GM19025 (cell line): ENCODE measurements around the gene HAVCR2.
"Not testable (repeated sequence)": the region's sequence is repeated elsewhere in the genome, so short reads cannot be mapped to it uniquely, and the experiment has no call there.

Experiments
- ATAC-seq: cut with Tn5 transposase; IDR thresholded peaks from one replicate; pipeline ENCODE4 v1.9.1; 2021; ENCODE audit warnings: mild to moderate bottlenecking, low read depth, moderate library complexity; ENCODE audit not compliant: unreplicated experiment

Gene HAVCR2

GRCh38 chr5:157100140-157100679 lies 8.6 kb downstream of the HAVCR2 start:
- ATAC-seq, result no peak

DNA sequence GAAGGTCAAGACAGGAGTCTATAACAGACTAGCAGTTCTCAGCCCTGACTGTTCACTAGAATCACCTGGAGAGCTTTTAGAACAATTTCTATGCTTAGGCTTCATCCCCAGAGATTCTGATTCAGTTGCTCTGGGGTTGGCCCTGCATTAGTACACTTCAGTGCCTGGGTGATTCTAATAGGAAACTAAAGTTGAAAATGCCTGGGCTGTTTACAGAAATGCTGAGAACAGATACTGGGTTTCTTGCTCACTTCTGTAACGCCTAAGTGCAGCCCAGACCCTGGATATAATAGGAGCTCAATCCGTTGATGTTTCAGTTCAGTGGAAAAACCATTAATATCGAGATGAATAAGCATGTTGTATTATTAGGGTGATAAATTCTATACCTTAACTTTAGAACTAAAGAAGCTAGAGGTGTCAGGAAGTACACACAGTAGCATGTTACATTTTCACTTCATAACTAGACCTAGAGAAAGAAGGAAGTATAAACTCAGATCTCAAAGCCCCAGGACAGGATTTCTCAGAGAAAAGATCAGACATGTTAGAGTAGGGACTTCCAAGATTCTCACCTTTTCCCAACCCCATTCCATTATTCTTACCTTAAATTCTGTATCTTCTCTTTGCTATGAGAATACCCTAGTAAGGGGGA lies 20.4 kb downstream of the HAVCR2 start:
- no peak for ATAC-seq

DNA sequence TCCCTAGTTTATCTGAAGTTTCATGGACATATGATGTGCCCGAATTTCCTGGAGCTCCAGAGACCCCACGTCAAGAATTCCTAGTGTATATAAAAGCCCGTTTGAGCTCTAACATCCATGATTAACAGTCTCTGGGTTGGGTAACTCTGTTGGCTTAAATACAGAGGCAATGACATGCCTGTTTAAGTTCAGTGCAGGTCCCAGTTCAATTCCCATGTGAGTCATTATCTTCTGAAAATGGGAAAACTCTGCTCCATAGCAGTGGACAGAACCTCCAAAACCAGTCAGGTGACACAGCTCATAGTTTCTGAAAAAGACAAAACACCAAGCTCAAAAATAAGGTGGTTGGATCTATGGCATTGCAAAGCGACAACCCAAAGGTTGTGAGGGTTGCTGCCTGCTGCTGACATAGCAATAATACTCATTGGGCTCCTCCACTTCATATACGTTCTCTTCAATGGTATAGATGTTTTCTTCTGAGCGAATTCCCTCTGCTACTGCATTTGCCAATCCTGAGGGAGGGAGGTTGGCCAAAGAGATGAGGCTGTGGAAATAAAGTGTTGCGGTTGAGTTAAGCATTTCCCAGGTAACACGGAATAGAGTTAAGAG lies 22.0 kb downstream of the HAVCR2 start:
- ATAC-seq, result no peak

DNA sequence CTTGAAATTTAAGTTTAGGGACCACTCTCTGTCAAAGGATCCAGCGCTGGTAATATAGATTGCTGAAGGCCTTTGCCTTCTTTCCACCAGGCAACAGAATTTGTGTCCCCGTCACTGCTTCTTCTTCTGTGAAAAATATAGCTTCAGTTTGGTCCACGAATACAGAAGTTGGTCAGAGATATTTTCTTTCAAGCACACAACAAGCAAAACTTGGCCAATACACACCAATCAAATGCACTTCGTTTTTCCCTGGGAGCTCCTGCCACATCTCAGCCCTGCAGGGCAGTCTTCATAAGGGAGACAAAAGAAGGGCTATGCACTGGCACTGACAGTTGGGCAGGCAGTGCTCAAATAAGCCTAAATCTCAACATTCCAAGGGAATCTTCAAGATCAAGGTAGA lies 22.9 kb downstream of the HAVCR2 start:
- no peak for ATAC-seq

- no peak for ATAC-seq
Observed at GRCh38 chr5:157080286-157080685, 28.6 kb downstream of the HAVCR2 start.

DNA sequence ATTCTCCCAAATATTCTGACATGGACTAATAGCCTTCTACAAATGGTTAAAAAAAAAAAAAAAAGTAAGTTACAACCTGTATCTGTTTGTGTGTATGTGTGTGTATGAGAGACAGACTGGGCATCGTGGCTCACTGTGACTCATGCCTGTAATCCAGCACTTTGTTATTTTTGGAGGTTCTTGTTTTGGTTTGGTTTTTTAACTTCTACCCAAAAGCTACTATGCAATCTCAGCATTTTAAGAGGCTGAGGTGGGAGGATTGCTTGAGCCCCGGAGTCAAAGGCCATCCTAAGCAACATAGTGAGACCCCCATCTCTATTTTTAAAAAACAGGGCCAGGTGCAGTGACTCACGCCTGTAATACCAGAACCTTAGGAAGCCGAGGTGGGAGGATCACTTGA lies 32.3 kb downstream of the HAVCR2 start:
- no peak for ATAC-seq

DNA sequence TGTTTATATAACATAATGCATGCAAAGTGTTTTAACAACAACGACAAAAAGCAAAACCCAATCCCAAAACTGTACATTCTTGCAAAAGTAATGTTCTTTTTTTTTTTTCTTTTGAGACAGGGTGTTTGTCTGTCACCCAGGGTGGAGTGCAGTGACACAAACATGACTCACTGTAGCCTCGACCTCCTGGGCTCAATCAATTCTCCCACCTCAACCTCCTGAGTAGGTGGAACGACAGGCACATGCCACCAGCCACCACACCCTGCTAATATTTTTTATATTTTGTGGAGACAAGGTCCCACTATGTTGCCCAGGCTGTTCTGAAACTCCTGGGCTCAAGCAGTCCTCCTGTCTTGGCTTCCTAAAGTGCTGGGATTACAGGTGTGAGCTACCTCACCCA lies 36.3 kb downstream of the HAVCR2 start:
- ATAC-seq, result no peak

- ATAC-seq, result no peak
Observed at GRCh38 chr5:157069949-157070348, 38.9 kb downstream of the HAVCR2 start.

DNA sequence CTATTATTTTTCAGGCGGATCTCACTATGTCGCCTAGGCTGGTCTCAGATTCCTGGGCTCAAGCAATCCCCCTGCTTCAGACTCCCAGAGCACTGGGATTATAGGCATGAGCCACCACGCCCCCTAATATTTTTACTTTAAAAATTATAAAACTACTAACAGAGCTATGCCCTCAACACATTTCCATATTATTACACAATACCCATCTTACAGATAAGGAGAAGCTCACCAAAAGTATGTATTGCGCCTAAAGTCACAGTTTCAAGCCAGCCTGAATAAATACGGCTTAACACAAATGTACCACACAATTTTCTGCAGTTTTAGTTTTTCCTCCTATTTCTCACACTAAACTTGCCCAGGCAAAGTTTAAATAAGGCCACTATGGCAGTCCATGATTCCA lies 40.1 kb downstream of the HAVCR2 start:
- ATAC-seq, result no peak

DNA sequence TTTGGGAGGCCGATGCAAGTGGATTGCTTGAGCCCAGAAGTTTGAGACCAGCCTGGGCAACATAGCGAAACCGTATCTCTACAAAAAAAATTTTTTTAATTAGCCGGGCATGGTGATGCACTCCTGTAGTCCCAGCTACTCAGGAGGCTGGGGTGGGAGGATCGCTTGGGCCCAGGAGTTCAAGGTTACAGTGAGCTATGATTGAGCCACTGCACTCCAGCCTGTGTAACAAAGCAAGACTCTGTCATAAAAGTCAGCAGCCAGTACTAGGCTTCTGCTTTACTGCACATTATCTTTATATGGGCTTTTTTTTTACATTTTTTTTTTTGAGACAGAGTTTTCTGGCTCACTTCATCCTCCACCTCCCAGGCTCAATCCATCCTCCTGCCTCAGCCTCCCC lies 40.5 kb downstream of the HAVCR2 start:
- ATAC-seq, result no peak

- no peak for ATAC-seq
Observed at GRCh38 chr5:157067005-157067404, 41.8 kb downstream of the HAVCR2 start.

DNA sequence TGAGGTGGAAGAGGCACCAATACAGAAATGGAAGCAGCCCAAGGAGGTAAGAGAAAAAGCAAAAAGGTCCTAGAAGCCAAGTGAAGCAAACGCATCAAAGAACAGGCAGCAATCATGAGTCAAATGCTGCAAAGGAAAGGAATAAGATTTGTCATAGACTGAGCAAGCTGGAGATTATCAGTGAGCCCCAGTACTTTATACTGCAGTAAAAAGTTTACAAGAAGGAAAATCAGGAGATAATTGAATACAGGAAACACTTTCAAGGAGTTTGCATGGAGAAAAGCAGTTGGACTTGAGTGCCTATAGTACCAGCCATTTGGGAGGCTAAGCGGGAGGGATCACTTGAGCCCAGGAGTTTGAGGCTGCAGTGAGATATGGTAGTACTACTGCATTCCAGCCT lies 42.8 kb downstream of the HAVCR2 start:
- no peak for ATAC-seq

- ATAC-seq, result no peak
Observed at GRCh38 chr5:157063776-157064430, 44.9 kb downstream of the HAVCR2 start.

GRCh38 chr5:157059891-157060290 lies 49.0 kb downstream of the HAVCR2 start:
- no peak for ATAC-seq

- no peak for ATAC-seq
Observed at GRCh38 chr5:157059093-157059539, 49.7 kb downstream of the HAVCR2 start, which contains the start of gene HAVCR1. HAVCR1 (minus strand) TSS chr5:157059116; CDS start chr5:157057943, 1,173 bp downstream.

DNA sequence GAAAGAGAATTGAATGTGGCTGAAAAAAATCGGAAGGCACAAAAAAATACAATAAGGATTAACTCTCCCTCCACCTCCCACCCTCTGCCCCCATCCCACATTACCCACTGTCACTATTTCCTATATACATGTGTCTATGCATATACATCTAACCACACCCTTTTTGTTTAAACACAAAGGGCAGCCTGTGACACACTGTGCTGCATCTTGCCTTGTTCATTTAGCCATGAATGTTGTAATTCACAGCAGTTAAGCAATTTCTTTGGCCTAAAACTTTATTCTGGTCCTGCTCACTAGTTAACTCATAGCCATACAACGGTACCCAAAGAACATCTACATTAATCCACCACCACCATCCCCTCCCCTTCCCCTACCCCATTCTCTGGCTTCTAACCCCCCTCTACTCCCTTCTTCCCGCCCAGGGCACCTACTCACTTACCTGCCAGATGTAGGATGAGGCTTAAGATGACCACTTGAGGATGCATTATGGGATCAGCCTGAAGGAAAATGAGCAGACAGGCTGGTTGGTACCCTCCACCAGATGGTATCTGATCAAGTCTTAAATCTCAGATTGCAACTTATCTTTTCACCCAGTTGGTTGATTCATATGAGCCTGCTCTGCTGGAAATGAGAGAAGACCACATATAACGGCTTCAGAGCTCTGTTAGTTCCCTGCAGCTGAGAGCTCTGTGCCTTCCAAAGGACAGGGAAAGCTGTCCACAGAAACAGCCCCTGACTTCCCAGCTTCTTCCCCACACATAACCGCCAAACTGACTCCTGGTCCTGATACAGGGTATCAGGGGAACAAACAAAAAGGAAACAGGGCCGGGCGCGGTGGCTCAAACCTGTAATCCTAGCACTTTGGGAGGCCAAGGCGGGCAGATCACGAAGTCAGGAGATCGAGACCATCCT lies 51.1 kb downstream of the HAVCR2 start:
- ATAC-seq, result no peak

GRCh38 chr5:157056848-157057247 lies 52.0 kb downstream of the HAVCR2 start:
- ATAC-seq, result not testable (repeated sequence)

DNA sequence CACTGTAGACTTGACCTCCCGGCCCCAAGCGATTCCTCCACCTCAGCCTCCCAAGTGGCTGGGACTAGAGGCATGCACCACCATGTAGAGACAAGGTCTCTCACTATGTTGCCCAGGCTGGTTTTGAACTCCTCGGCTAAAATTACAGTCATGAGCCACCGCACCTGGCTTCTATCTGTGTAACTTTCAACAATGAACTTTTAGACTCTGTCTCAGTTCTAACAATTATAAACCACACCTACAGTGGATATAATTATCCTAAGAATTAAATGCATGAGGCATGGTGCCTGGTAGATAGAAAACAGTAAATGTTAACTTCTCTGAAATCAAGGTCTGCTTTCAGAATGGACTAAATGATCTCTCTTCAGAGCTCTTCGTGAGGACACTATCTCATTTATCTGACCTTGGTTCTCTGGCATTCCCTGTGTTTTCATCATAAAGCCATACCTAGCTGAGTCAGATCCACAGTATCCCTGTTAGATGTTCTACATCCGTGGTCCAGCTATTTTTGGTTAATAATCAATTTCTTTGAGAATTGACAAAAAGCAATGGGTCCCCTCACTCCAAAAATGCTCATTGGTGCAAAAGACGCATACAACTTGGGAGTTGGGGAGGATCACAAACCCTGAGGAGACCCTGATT lies 57.1 kb downstream of the HAVCR2 start:
- no peak for ATAC-seq

GRCh38 chr5:157050050-157050449 lies 58.8 kb downstream of the HAVCR2 start:
- ATAC-seq, result no peak

GRCh38 chr5:157049605-157050004 lies 59.2 kb downstream of the HAVCR2 start:
- ATAC-seq, result no peak
